HG03139 (cell line): ENCODE data around the gene SRSF11.

Experiments used
- ATAC-seq: cut with Tn5 transposase; IDR thresholded peaks from one replicate; pipeline ENCODE4 v1.9.1; 2021; ENCODE audit not compliant: unreplicated experiment

SRSF11 gene

GRCh38 chr1:70220517-70221237 is 503 bp upstream of the SRSF11 start:
- peak; percentile 3 for ATAC-seq

GRCh38 chr1:70222716-70223235 is 1.6 kb downstream of the SRSF11 start:
- no peak for ATAC-seq

GRCh38 chr1:70224954-70225353 is 3.8 kb downstream of the SRSF11 start:
- no peak for ATAC-seq

- no peak for ATAC-seq
These were observed 6.3 kb downstream of the SRSF11 start for GRCh38 chr1:70227439-70227838.

- no peak for ATAC-seq
These were observed 7.5 kb downstream of the SRSF11 start for GRCh38 chr1:70228670-70229069.

GRCh38 chr1:70231475-70231874 is 10.3 kb downstream of the SRSF11 start:
- no peak for ATAC-seq

GRCh38 chr1:70234733-70235132 is 13.6 kb downstream of the SRSF11 start:
- no peak for ATAC-seq

GRCh38 chr1:70239940-70240339 is 18.8 kb downstream of the SRSF11 start:
- ATAC-seq: no peak

GRCh38 chr1:70247122-70247521 is 25.9 kb downstream of the SRSF11 start:
- ATAC-seq: no peak

- no peak for ATAC-seq
These were observed 26.6 kb downstream of the SRSF11 start for GRCh38 chr1:70247768-70248167.

- no peak for ATAC-seq
These were observed 27.5 kb downstream of the SRSF11 start for GRCh38 chr1:70248729-70249128.

GRCh38 chr1:70256664-70257063 is 35.5 kb downstream of the SRSF11 start:
- no peak for ATAC-seq

- no peak for ATAC-seq
These were observed 43.7 kb downstream of the SRSF11 start for GRCh38 chr1:70264839-70265238.

GRCh38 chr1:70265946-70266345 is 44.8 kb downstream of the SRSF11 start:
- ATAC-seq: no peak

- no peak for ATAC-seq
These were observed 56.7 kb downstream of the SRSF11 start for GRCh38 chr1:70277875-70278274.

- no peak for ATAC-seq
These were observed 57.5 kb downstream of the SRSF11 start for GRCh38 chr1:70278710-70279109.

GRCh38 chr1:70284366-70284765 is 63.2 kb downstream of the SRSF11 start:
- no peak for ATAC-seq

GRCh38 chr1:70286453-70286852 is 65.3 kb downstream of the SRSF11 start:
- no peak for ATAC-seq

GRCh38 chr1:70288166-70288565 is 67.0 kb downstream of the SRSF11 start:
- ATAC-seq: no peak

GRCh38 chr1:70290218-70290617 is 69.0 kb downstream of the SRSF11 start:
- ATAC-seq: no peak

- ATAC-seq: no peak
These were observed 72.1 kb downstream of the SRSF11 start for GRCh38 chr1:70293186-70293843.

GRCh38 chr1:70295749-70296148 is 74.6 kb downstream of the SRSF11 start:
- ATAC-seq: no peak
